GM18526 (cell line): ENCODE data around the gene NCKAP5L.

Source experiments
- POLR2A ChIP-seq: IDR thresholded peaks from 3 replicates; pipeline ENCODE4 v1.6.1; 2011; ENCODE audit not compliant: insufficient read length; ENCODE audit errors: extremely low read depth

NCKAP5L gene

DNA sequence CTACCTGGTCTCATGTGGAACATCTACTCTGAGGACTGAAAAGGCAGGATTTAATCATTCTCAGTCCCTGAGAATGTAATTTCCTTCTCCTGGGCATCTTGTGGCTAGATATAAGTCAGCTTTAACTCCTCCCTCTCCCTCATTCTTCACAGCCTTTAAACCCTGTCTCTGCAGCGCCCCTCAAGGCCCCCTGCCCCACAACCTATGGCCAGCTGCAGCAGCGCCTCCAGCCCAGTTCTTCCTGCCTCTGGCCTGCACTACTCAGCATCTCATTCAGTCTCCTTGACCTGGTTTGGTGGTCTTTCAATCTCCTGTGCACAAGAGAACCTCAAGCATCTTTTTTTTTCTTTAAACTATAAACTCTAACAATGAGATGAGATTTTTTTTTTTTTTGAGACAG, 29.3 kb downstream of the NCKAP5L start:
- TF ChIP-seq POLR2A: no peak

GRCh38 chr12:49798248-49798647, 30.0 kb downstream of the NCKAP5L start:
- TF ChIP-seq POLR2A: no peak

- no peak for TF ChIP-seq POLR2A
Measured at GRCh38 chr12:49797449-49797776, 30.8 kb downstream of the NCKAP5L start.

DNA sequence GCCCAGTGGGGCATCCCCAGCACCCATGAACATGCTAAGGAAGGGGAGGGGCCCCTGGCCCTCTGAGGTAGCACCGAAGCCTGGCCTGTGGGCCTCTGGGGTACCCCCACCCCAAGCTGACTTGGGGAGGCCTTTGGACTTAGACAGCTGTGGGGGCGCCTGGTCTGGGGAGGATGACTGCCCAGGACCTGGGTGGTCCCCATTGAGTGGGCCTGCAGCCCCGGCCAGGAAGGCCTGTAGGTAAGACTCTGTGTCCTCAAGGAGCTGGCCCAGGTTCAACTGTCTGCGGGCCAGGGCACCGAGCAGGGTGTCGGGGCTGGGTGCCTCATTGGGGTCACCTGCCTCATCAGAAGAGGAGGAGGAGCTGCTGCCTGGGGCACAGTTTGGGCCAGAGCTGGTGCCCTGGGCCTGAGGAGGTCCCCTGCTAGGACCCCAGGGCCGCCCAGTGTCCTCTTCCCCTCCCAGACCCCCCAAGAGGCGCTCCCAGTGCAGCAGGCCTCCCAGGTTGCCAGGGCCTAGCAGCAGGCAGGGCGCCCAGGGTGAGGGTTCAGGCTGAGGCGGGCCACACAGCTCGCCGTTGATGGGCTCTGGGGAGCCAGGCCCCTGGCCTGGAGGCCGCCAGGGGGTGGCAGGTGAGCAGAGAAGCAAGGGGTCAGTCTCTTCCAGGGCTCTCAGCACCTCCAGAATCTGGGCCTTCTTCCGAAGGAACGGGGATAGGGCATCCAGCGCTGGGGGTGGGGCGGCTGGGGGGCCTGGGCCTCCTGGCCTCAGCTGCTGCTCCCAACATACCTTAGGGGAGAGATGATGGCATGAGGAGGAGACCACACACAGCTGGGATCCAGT, 31.4 kb downstream of the NCKAP5L start:
- no peak for TF ChIP-seq POLR2A

DNA sequence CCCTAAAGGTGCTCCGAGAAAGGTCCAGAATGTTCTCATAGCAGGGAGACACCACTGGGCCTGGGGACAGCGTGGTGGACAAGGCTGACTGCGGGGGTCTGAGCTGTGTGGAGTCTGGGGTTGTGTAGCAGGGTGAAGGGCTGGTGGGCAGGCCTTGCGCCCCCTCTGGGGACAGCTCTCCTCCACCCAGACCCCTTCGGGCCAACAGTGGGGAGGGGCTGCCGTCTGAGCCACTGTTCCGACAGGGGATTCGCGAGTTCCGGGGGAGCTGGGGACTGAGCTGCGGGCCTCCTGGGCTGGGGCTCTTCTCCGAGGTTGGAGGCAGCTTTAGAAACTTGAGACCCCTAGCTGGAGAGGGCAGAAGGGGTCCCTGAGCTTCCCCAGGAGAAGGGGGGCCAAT, 32.1 kb downstream of the NCKAP5L start:
- TF ChIP-seq POLR2A: no peak

DNA sequence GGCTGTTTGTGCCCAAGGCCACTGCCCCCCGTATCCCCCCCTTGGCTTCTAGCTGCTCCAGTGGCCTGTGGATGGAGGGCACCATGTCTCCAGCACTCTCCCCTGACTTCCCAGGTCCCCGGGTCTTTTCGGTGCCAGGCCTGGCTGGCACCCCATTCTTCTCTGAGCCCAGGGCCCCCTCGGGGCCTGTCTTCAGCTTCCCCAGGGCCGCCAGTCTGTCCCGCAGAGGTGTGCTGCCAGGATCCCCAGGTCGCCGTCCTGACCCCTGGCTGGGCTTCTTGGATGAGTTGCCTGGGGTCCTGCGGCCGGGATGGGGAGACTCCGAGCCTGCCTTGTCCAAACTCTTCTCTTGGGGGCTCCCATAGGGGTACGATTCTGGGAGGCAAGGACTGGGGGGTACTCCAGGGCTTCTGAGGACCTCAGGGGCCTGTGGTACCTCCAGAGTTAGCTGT, 32.5 kb downstream of the NCKAP5L start:
- no peak for TF ChIP-seq POLR2A

DNA sequence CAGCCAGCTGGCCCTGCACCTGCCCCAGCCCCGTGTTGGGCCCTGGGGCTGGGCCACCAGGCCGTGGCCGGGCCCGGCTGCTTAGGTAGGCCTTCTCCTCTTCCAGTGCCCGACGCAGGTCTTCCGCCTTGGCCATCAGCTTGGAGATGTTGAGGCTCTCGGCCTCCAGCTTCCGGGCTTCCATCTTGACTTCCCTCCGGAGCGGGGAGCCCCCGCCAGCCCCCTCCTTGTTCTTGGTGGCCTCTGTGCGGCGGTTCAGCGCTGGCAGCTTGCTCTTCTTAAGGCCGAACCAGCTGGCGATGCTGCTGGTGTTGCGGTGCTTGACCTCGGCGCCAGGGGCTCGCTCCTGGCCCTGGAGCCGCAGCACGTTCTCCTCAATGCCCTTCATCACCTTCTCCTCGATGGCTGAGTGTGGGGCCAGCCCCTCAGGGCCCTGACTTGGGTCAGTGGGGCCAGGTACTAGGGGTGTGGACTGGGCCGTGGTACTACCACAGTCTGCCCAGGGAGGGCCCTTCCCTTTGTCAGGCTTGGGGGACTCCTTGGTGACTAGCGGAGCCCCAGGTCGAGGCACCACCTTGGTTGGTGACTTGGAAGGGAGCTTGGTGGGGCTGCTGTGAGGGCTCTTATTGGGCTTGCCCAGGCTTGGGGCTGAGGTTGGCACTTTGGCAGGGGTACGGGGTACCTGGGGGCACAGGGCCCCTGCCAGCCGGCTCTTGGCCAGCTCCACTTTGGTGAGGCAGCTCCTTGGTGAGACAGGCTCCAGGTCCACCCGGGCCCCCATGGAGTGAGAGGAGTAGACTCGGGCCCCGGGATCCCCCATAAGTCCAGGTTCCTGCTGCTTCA, 33.2 kb downstream of the NCKAP5L start:
- TF ChIP-seq POLR2A: no peak

DNA sequence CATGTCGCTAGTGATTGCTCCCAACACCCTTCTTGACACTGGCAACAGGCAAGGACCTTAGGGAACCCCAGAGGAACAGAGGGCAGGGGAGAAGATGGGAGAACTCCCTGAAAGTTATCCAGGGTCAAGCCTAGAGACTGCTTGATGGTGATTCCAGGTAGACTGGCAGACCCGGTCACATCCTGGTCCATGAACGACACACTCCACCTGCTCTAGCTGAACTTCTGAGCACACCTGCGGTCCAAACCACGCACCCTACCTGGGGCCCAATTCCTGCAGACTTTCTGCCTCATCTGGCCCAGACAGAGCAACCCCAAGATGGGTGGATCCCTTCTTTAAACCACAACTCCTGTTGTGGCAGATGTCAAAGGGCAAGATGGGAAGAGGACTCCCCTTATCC, 34.2 kb downstream of the NCKAP5L start:
- no peak for TF ChIP-seq POLR2A

- no peak for TF ChIP-seq POLR2A
Measured at GRCh38 chr12:49793620-49794019, 34.6 kb downstream of the NCKAP5L start.

DNA sequence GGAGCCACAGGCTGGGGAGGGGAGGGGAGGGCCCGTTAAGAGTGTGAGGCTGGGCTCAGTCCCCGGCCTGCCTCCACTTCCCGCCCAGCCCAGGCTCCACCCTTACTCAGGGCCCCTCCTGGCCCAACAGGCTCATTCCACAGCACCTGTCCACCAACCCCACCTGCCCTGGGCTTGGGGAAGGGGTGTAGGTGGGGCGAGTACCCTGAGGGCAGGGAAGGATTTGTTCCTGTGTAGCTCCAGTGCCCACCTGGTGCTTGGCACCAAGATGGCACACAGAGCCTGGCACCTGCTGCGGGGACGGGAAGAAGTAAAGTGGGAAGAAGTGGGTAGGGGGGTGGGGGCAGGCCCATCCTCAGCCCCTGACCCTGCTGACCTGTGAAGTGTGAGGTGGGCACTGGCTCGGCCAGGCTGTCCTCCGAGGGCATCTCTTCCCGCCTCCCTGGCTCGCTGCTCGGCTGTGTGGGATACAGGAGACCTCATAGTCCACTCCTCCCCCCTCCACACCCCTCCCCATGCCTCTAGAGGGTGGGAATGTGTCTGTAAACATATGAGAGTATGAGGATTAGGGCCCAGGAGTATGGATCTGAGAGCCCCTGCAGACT, 35.1 kb downstream of the NCKAP5L start:
- no peak for TF ChIP-seq POLR2A

GRCh38 chr12:49792181-49792970, 35.8 kb downstream of the NCKAP5L start:
- TF ChIP-seq POLR2A: no peak

- no peak for TF ChIP-seq POLR2A
Measured at GRCh38 chr12:49791700-49792099, 36.5 kb downstream of the NCKAP5L start.

GRCh38 chr12:49790741-49791555, 37.3 kb downstream of the NCKAP5L start:
- no peak for TF ChIP-seq POLR2A

GRCh38 chr12:49789992-49790391, 38.2 kb downstream of the NCKAP5L start:
- no peak for TF ChIP-seq POLR2A
